K562 (cell line): ENCODE data around the gene TP53BP1.

Source experiments
- CTCF ChIP-seq, 3 experiments: IDR thresholded peaks in 2 of 3; conservative IDR thresholded peaks in 1 of 3; 2 replicates each; pipeline ENCODE4 v1.5.1; 2011 to 2012; ENCODE audit warnings: low read length in 3 of 3, mild to moderate bottlenecking in 3 of 3, control low read depth in 2 of 3, improper control_type of control experiment in 1 of 3, inconsistent platforms in 1 of 3, low read depth in 1 of 3, mixed read lengths in 1 of 3, moderate library complexity in 1 of 3; ENCODE audit not compliant: insufficient read depth in 2 of 3
- GTF2F1 ChIP-seq: IDR thresholded peaks from 2 replicates; pipeline ENCODE4 v1.6.1; 2011; ENCODE audit warnings: low read depth, low read length, improper control_type of control experiment
- IFI16 ChIP-seq: fragments of 250-450 bp; sonication (Bioruptor Pico); IDR thresholded peaks from 2 replicates; pipeline ENCODE4 v2.1.2; 2022; ENCODE audit warnings: mild to moderate bottlenecking, inconsistent platforms
- JUND ChIP-seq, 2 experiments: IDR thresholded peaks; 2 replicates in 1 of 2; 3 replicates in 1 of 2; pipeline ENCODE4 v1.6.1; 2011; ENCODE audit warnings: borderline replicate concordance in 2 of 2, low read depth in 2 of 2, low read length in 2 of 2, improper control_type of control experiment in 1 of 2, missing biosample characterization in 1 of 2, missing genetic modification characterization in 1 of 2, missing genetic modification reagents in 1 of 2
- KDM1A ChIP-seq, 2 experiments: fragments of 450-650 bp; IDR thresholded peaks; 2 replicates each; pipeline ENCODE4 v1.6.1; 2016; ENCODE audit warnings: mild to moderate bottlenecking in 2 of 2
- MAFK ChIP-seq: IDR thresholded peaks from 2 replicates; pipeline ENCODE4 v1.6.1; 2011; ENCODE audit warnings: low read length, improper control_type of control experiment
- OTX1 ChIP-seq: fragments of 450-650 bp; formaldehyde crosslinking; IDR thresholded peaks from 2 replicates; pipeline ENCODE4 v1.4.0; 2022; ENCODE audit warnings: mild to moderate bottlenecking
- POLR2H ChIP-seq: IDR thresholded peaks from 2 replicates; pipeline ENCODE4 v1.6.1; 2016; ENCODE audit warnings: missing genetic modification characterization, low read depth, mild to moderate bottlenecking, control low read depth, missing compliant biosample characterization, moderate library complexity
- RCOR1 ChIP-seq, 2 experiments: IDR thresholded peaks; 2 replicates each; pipeline ENCODE4 v1.6.1; 2012; ENCODE audit warnings: low read depth in 2 of 2, low read length in 2 of 2, borderline replicate concordance in 1 of 2, improper control_type of control experiment in 1 of 2
- TAF1 ChIP-seq: IDR thresholded peaks from 2 replicates; pipeline ENCODE4 v1.6.1; 2011; ENCODE audit warnings: mild to moderate bottlenecking, low read length, moderate library complexity; ENCODE audit not compliant: insufficient read depth, control insufficient read depth, severe bottlenecking; ENCODE audit errors: extremely low read depth
- TBL1XR1 ChIP-seq, 2 experiments: IDR thresholded peaks; 2 replicates each; pipeline ENCODE4 v1.6.1; 2012; ENCODE audit warnings: improper control_type of control experiment in 2 of 2, low read length in 2 of 2, mild to moderate bottlenecking in 1 of 2
- ZBTB26 ChIP-seq: fragments of 450-650 bp; formaldehyde crosslinking; IDR thresholded peaks from 2 replicates; pipeline ENCODE4 v1.4.0; 2022; ENCODE audit warnings: missing genetic modification characterization

DNA sequence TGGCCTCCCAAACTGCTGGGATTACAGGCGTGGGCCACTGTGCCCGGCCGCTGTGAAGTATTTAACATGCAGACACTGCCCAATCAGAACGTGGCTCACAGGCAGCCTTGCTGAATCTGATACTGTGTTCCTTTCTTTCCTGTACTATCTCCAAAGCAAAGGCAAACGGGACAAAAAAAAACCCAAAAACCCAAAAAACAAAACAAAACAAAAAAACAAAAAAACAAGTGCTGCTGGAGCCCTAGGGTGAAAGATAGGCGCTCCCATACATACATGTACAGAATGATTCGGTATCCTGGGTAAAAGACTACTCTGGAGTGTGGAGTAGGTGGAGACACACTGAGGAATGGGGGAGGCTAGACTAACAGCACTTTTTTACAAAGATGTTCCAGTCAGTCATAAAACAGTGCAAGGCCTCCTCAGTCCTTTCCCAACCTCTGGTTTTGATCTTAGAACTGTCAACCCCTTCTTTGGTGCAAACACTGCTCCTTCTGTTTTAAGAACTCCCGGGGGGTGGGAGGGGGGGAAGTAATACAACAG, 16.8 kb upstream of the TP53BP1 start:
- TF ChIP-seq KDM1A (IDR thresholded peaks at IDR 0.05) (no peak), CTCF (IDR thresholded peaks at IDR 0.05 in 2 of 3, conservative IDR thresholded peaks at IDR 0.05 in 1 of 3; ENCODE audit: insufficient read depth in 2 of 3, low read depth in 1 of 3, low read length in 3 of 3) (no peak), MAFK (no peak), RCOR1 (IDR thresholded peaks at IDR 0.05; ENCODE audit: borderline replicate concordance in 1 of 2, low read depth in 2 of 2, low read length in 2 of 2) (no peak; a peak in 1 of 4 replicates), GTF2F1 (no peak), TAF1 (no peak), TBL1XR1 (IDR thresholded peaks at IDR 0.05; ENCODE audit: low read length in 2 of 2) (no peak), POLR2H (no peak), IFI16 (CRISPR knock-in tag) (no peak), JUND (IDR thresholded peaks at IDR 0.05; ENCODE audit: borderline replicate concordance, low read depth, low read length) (no peak), JUND (tag; IDR thresholded peaks at IDR 0.05; ENCODE audit: borderline replicate concordance, low read depth, low read length) (no peak), ZBTB26 (CRISPR knock-in tag) (no peak), OTX1 (no peak)
